Sigmoid colon (tissue), 7 donors: Measurements from ENCODE around the gene CEP112. TPM values are rescaled to one million over a fixed set of nuclear protein-coding genes. Genes with fewer than 3 reads are reported as not detected.

Experiments used
- DNase-seq: peaks from one replicate; pipeline ENCODE4 v3.0.0-alpha.2; 2019
- H3K27ac ChIP-seq, 4 donors: fragments of 200-600 bp; sonication (generic); one replicate each; pipeline ENCODE4 v1.5.1; 2016 to 2019; ENCODE audit warnings: mild to moderate bottlenecking in 1 of 4
- H3K27me3 ChIP-seq, 3 donors: fragments of 200-600 bp; sonication (generic); one replicate each; pipeline ENCODE4 v1.5.1; 2019; ENCODE audit warnings: mild to moderate bottlenecking in 1 of 3
- H3K36me3 ChIP-seq, 4 donors: fragments of 200-600 bp; sonication (generic); one replicate each; pipeline ENCODE4 v1.5.1; 2016 to 2019
- H3K4me1 ChIP-seq, 4 donors: fragments of 200-600 bp; sonication (generic); one replicate each; pipeline ENCODE4 v1.5.1; 2017 to 2019
- H3K4me3 ChIP-seq, 4 donors: fragments of 200-600 bp; sonication (generic); one replicate each; pipeline ENCODE4 v1.5.1; 2017 to 2019; ENCODE audit warnings: mild to moderate bottlenecking in 2 of 4, moderate library complexity in 1 of 4
- H3K9me3 ChIP-seq, 4 donors: fragments of 200-600 bp in 3 of 4; sonication (generic) in 3 of 4; one replicate each; pipeline versions ENCODE4 v1.5.1 to v1.6.1; 2013 to 2019
- EP300 ChIP-seq, 4 donors: sonication (generic); formaldehyde crosslinking; IDR thresholded peaks; one replicate each; pipeline ENCODE4 v1.6.1; 2017; ENCODE audit warnings: antibody characterized with exemption in 4 of 4
- POLR2A ChIP-seq, 2 donors: fragments of 450-650 bp; IDR thresholded peaks; one replicate each; pipeline ENCODE4 v1.6.1; 2016; ENCODE audit warnings: antibody characterized with exemption in 2 of 2, mild to moderate bottlenecking in 2 of 2, moderate library complexity in 2 of 2
- POLR2AphosphoS5 ChIP-seq, 4 donors: sonication (generic); formaldehyde crosslinking; IDR thresholded peaks; one replicate each; pipeline ENCODE4 v1.6.1; 2017; ENCODE audit warnings: antibody characterized with exemption in 4 of 4
- WGBS, 2 donors: extraction: QIAGEN DNeasy Blood & Tissue Kit; methylation state at CpG; one replicate each; pipeline ENCODE4 v1.1.7; 2013; 5-methylcytosine and 5-hydroxymethylcytosine counted together
- intact Hi-C: fragments of 100-400 bp; cut with DNase I; formaldehyde crosslinking; loops from one replicate; pipeline ENCODE4 v1.15.1; 2023
- polyA plus RNA-seq, 3 donors: library from polyadenylated mRNA; stranded (reverse); fragments of 200-250 nt; gene quantifications; one replicate each; pipeline ENCODE4 v1.2.3, GENCODE V29; 2013
- total RNA-seq, 4 donors: library from RNA; depleted of rRNA; stranded (reverse); fragments of >200 nt; gene quantifications; one replicate each; pipeline ENCODE4 v1.1.0, GENCODE V29; 2016
- TF ChIP-seq, protein P1 (sequence below), 4 experiments: fragments of 450-650 bp in 3 of 4; fragments of 200-600 bp in 1 of 4; IDR thresholded peaks; one replicate each; pipeline ENCODE4 v1.5.1; 2016 to 2019; ENCODE audit warnings: antibody characterized with exemption in 4 of 4, mild to moderate bottlenecking in 3 of 4, moderate library complexity in 2 of 4
- donor health status: healthy with polysubstance abuse.
- donor health status: Bipolar disorder and iron deficiency.
- donor health status: healthy.

The CEP112 gene
- total and polyA plus RNA-seq, 7 donors: 0.92 to 29.1 (median 15.1) TPM

DNA sequence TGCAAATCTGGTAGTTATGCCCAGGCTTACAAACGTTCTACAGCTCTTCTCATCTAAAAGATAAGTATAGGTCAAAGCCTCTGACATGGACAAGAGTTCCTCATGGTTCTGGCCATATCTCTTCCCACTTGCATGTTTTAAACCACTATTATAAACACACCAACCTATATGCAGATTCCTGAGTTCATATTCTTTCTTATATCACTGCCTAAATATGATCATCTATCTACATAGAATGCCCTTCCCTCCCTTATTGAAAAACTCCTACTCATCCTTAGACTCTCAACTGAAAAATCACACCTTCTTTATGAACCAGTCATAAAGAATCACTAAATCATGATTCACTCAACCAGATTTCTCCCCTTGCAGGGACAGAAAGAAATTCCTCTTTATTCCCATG lies 128.2 kb downstream of the CEP112 start:
- no peaks in the 10 kb centered on the region for H3K27me3 ChIP-seq
- H3K4me1 ChIP-seq: no peaks in the 10 kb centered on the region
- DNase-seq: no peak
- 69 to 72% methylated on average over 1 of the region's 1 CpG for WGBS, 2 donors
- H3K9me3 ChIP-seq: no peaks in the 10 kb centered on the region
- TF ChIP-seq POLR2A (IDR thresholded peaks at IDR 0.05) (no peak), POLR2AphosphoS5 (IDR thresholded peaks at IDR 0.05) (no peak), EP300 (IDR thresholded peaks at IDR 0.05) (no peak)
- TF ChIP-seq, protein P1, sequence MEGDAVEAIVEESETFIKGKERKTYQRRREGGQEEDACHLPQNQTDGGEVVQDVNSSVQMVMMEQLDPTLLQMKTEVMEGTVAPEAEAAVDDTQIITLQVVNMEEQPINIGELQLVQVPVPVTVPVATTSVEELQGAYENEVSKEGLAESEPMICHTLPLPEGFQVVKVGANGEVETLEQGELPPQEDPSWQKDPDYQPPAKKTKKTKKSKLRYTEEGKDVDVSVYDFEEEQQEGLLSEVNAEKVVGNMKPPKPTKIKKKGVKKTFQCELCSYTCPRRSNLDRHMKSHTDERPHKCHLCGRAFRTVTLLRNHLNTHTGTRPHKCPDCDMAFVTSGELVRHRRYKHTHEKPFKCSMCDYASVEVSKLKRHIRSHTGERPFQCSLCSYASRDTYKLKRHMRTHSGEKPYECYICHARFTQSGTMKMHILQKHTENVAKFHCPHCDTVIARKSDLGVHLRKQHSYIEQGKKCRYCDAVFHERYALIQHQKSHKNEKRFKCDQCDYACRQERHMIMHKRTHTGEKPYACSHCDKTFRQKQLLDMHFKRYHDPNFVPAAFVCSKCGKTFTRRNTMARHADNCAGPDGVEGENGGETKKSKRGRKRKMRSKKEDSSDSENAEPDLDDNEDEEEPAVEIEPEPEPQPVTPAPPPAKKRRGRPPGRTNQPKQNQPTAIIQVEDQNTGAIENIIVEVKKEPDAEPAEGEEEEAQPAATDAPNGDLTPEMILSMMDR (IDR thresholded peaks at IDR 0.05): no peak
- no peak overlapping the region for H3K4me3 ChIP-seq
- peaks cover 0 to 24% (median 0%) of the 10 kb centered on the region in 4 donors for H3K36me3 ChIP-seq
- intact Hi-C loops: no loop called here
- no peak overlapping the region for H3K27ac ChIP-seq

DNA sequence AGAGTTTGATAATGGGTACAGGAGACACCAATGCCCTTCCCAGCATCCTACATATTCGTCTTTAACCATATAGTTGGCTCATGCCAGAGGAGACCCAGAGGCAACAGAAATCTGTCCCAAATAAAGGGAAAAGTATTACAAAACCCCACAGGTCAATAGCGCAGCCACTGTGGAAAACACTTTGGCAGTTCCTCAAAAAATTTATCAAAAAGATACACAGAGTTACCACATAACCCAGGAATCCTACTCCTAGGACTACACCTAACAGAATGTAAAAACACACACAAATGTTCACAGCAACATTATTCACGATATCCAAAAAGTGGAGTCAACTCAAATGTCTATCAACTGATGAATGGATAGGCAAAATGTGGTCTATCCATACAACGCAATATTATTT lies 135.8 kb downstream of the CEP112 start:
- intact Hi-C loops: no loop called here
- Histone ChIP-seq H3K9me3 (no peaks in the 10 kb centered on the region), H3K36me3 (peaks cover 0 to 31% (median 0%) of the 10 kb centered on the region in 4 donors)

DNA sequence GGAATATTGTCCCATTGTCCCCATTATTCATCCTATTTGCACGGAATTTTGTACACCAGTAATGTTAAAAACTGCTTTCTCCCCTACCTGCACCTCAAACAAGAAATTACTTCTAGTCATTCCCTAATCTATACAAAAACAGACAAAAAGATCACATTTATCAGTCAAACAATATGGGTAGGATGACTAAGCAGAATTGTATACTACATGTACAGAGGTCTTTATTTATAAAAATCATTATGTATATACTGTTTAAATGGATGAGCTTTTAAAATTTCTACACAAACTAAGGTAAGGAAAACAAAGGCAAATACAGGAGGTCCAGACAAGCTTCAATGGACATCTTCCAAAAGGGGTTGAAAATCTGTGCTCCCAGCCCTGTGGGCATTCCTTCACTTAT lies 137.7 kb downstream of the CEP112 start:
- Histone ChIP-seq H3K9me3 (no peaks in the 10 kb centered on the region), H3K27ac (no peak overlapping the region), H3K36me3 (peaks cover 0 to 29% (median 0%) of the 10 kb centered on the region in 4 donors), H3K4me1 (no peaks in the 10 kb centered on the region), H3K27me3 (no peaks in the 10 kb centered on the region), H3K4me3 (no peak overlapping the region)
- WGBS, 2 donors: 93 to 94% methylated on average over 1 of the region's 1 CpG
- TF ChIP-seq POLR2A (IDR thresholded peaks at IDR 0.05): no peak
- no peak for TF ChIP-seq POLR2AphosphoS5 (IDR thresholded peaks at IDR 0.05)
- no peak for TF ChIP-seq EP300 (IDR thresholded peaks at IDR 0.05)
- TF ChIP-seq, protein P1 (IDR thresholded peaks at IDR 0.05): no peak
- intact Hi-C loops: no loop called here
- no peak for DNase-seq

More for the DNA sequence above, 135.8 kb downstream of the CEP112 start:
- WGBS, 2 donors: 94 to 96% methylated on average over 4 of the region's 4 CpGs
- H3K27ac ChIP-seq: no peak overlapping the region
- TF ChIP-seq POLR2AphosphoS5 (IDR thresholded peaks at IDR 0.05) (no peak), EP300 (IDR thresholded peaks at IDR 0.05) (no peak), POLR2A (IDR thresholded peaks at IDR 0.05) (no peak)
- TF ChIP-seq, protein P1 (IDR thresholded peaks at IDR 0.05): no peak
- H3K4me1 ChIP-seq: no peaks in the 10 kb centered on the region
- no peak for DNase-seq
- H3K4me3 ChIP-seq: no peak overlapping the region
- H3K27me3 ChIP-seq: no peaks in the 10 kb centered on the region

DNA sequence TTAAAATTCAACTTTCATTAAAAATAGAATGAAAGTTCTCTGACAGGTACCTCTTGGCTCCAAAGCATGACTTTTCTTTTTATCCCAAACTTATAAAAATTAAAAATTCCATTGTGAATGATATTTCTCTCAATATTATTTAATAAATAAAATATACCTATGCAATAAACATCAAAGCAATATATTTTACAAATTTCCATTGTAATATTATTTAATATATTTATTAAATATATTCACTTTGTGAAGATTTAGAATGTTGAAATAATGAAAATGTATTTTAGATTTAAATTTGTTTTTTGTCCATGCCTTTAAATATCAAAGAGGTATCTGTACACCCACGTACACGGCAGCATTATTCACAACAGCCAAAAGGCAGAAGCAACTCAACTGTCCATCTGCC lies 147.8 kb downstream of the CEP112 start:
- H3K4me3 ChIP-seq: no peak overlapping the region
- WGBS, 2 donors: 74 to 97% methylated on average over 2 of the region's 2 CpGs
- no peaks in the 10 kb centered on the region for H3K36me3 ChIP-seq
- H3K9me3 ChIP-seq: no peaks in the 10 kb centered on the region
- TF ChIP-seq, protein P1 (IDR thresholded peaks at IDR 0.05): no peak
- no peak for TF ChIP-seq POLR2A (IDR thresholded peaks at IDR 0.05)
- no peak for TF ChIP-seq EP300 (IDR thresholded peaks at IDR 0.05)
- no peak for TF ChIP-seq POLR2AphosphoS5 (IDR thresholded peaks at IDR 0.05)
- no peaks in the 10 kb centered on the region for H3K27me3 ChIP-seq
- intact Hi-C loops: no loop called here
- no peaks in the 10 kb centered on the region for H3K4me1 ChIP-seq
- H3K27ac ChIP-seq: no peak overlapping the region
- no peak for DNase-seq

DNA sequence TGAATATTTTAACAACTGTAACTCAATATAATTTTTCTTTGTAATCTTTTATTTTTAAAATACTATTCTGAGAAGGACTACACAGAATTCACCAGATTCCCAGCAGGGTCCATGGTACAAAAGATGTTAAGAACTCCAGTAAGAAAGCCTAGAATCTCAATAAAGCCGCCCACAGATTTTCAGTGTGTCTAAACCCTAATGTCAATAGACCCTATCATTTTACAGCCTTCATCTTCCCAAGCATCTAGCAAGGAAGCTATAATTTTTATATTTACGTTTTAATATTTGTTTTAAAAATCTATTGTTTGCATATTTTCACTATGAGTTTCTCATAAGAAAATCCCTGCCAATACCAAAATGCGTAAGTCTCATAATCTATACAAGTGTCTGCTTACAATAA lies 148.5 kb downstream of the CEP112 start:
- Histone ChIP-seq H3K4me1 (no peaks in the 10 kb centered on the region), H3K4me3 (no peak overlapping the region), H3K27ac (no peak overlapping the region), H3K27me3 (no peaks in the 10 kb centered on the region), H3K36me3 (no peaks in the 10 kb centered on the region), H3K9me3 (no peaks in the 10 kb centered on the region)
- 28 to 57% methylated on average over 3 of the region's 3 CpGs for WGBS, 2 donors
- TF ChIP-seq, protein P1 (IDR thresholded peaks at IDR 0.05): no peak
- no peak for TF ChIP-seq POLR2A (IDR thresholded peaks at IDR 0.05)
- no peak for DNase-seq
- intact Hi-C loops: no loop called here
